ENCODE results near the gene TLN1.

The TLN1 gene

DNA sequence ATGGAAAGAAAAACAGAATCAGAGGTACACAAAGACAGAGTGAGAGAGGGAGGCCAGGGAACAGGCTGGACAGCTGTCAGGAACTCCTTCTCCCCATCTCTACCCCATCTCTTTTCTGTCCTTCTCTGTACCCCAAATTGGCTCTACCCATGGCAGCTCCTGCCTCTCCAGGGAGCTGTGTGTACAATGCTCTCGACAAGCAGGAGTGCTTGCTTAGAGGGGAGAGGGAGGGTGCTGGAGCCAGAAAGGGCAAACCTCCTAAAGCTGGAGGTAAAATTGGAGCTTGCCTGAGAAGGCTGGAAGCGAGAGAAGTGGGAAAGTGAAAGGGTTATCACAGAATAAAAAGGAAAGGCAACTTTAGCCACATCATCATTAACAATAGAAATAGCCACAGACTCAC lies 48.7 kb downstream of the TLN1 start:
- DNase-seq, result no peak

DNA sequence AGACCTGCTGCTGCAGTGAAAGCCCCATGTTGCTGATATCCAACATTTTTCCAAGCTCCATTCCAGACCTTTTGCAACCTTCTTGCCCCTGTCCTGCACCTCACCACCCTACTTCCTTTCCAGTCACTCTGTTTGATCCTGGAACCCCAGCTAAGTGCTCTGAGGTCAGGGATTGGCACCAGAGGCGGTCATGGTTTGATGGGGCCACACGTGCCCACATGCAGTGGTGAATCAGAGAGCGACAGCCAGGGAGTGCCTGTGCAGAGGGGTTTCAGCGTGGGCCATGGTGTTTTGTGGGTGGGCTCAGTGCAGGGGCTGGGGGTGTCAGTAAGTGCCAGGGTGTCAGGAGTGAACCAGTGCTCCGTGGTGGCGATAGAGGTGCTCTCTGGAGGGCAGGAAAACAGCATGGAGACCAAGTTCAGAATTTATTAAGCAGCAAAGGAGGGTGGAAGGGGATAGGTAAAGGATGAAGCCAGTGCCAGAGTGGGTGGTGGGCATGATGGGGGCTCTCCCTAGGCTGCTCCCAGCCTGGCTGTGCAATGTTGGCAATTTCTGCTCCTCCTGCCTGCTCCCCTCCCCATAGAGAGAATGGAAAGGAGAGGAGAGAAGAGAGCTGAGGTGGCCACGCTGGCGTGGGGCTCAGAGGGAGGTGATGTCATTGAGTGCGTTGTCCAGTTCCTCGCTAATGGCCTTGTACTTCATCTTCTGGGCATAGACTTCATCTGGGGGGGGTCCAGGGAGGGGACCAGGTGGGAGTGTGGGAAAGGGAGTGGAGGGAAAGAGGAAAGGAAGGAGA lies 49.3 kb downstream of the TLN1 start:
- DNase-seq, result no peak

DNA sequence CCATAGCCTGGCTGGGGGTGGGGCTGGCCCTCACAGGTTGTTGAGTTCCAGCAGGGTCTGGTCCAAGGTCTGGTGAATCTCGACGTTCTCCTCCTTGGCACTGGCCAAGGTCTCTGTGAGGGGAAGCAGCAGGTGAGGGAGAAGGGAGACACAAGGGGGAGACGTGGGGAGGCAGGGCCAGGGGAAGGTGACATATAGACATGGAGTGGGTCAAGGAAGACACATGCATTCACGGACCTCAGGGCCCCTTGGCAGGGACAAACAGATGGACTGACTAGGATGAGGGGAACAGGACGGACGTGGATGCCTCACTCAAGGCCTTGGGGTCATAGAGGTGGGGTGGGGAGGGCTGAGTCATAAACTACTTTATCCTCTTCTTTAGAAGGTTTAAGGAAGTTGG lies 49.9 kb downstream of the TLN1 start:
- no peak for DNase-seq

DNA sequence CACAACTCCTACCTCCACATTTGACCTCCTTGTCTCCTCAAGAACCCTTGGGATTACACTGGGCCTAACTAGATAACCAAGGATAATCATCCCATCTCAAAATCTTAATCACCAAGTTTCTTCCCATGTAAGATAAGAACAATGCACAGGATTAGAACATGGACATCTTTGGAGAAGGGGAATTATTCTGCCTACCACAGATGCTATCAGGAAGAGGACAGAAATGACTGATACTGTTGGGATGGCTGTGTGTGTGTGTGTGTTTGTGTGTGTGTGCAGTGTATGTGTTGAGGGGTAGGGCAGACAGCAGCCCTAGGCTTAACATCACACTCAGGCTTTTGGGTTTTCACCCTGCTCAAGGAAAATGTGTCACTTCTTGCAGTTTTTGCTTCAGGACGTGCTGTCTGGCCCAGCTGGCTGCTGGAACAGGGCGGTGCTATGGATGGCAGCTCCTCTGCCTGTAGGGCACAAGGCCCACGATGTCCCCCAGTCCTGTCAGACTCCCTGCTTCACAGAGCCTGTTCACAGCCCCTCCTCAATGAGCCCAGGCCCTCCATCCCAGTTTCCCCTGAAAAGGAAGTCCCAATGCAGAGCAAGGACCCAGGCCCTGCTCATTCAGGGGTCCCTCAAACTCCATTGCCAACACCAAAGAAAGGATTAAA lies 50.5 kb downstream of the TLN1 start:
- DNase-seq, result no peak

DNA sequence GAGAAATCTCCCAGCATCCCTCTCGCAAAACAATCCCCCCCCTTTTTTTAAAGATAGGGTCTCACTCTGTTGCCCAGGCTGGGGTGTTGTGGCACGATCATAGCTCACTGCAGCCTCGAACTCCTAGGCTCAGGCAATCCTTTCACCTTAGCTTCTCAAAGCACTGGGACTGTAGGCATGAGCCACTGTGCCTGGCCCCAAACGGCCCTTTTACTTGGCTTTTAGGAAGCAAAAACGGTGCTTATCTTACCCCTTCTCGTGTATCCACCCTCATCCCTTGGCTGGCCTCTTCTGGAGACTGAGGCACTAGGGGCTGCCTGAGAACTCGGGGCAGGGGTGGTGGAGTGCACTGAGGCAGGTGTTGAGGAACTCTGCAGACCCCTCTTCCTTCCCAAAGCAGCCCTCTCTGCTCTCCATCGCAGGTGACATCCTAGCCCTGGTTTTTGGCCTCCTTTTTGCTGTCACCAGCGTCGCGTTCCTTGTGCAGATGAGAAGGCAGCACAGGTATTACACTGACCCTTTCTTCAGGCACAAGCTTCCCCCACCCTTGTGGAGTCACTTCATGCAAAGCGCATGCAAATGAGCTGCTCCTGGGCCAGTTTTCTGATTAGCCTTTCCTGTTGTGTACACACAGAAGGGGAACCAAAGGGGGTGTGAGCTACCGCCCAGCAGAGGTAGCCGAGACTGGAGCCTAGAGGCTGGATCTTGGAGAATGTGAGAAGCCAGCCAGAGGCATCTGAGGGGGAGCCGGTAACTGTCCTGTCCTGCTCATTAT lies 51.5 kb downstream of the TLN1 start:
- DNase-seq, result no peak

DNA sequence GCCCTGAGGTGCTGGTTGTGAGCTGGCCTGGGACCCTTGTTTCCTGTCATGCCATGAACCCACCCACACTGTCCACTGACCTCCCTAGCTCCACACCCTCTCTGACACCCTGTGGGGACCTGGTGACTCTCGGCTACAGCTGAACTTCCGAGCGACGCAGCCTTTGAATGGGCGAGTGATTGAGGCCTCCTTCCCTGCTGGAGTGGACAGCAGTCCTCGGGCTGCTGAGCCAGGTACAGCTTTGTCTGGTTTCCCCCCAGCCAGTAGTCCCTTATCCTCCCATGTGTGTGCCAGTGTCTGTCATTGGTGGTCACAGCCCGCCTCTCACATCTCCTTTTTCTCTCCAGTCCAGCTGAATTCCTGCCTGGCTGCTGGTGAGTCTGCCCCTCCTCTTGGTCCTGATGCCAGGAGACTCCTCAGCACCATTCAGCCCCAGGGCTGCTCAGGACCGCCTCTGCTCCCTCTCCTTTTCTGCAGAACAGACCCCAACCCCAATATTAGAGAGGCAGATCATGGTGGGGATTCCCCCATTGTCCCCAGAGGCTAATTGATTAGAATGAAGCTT lies 52.1 kb downstream of the TLN1 start:
- DNase-seq, result no peak

DNA sequence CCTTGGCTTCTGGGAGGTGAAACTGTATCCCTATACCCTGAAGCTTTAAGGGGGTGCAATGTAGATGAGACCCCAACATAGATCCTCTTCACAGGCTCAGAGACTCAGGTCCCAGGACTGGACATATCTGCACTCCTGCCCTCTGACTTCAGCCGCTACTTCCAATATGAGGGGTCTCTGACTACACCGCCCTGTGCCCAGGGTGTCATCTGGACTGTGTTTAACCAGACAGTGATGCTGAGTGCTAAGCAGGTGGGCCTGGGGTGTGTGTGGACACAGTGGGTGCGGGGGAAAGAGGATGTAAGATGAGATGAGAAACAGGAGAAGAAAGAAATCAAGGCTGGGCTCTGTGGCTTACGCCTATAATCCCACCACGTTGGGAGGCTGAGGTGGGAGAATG lies 52.9 kb downstream of the TLN1 start:
- DNase-seq, result no peak

DNA sequence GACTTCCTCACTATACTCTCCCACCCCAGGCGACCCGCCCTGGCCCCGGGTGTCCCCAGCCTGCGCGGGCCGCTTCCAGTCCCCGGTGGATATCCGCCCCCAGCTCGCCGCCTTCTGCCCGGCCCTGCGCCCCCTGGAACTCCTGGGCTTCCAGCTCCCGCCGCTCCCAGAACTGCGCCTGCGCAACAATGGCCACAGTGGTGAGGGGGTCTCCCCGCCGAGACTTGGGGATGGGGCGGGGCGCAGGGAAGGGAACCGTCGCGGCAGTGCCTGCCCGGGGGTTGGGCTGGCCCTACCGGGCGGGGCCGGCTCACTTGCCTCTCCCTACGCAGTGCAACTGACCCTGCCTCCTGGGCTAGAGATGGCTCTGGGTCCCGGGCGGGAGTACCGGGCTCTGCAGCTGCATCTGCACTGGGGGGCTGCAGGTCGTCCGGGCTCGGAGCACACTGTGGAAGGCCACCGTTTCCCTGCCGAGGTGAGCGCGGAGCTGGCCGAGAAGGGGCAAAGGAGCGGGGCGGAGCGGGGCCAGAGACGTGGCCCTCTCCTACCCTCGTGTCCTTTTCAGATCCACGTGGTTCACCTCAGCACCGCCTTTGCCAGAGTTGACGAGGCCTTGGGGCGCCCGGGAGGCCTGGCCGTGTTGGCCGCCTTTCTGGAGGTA lies 56.1 kb downstream of the TLN1 start:
- no peak for DNase-seq

DNA sequence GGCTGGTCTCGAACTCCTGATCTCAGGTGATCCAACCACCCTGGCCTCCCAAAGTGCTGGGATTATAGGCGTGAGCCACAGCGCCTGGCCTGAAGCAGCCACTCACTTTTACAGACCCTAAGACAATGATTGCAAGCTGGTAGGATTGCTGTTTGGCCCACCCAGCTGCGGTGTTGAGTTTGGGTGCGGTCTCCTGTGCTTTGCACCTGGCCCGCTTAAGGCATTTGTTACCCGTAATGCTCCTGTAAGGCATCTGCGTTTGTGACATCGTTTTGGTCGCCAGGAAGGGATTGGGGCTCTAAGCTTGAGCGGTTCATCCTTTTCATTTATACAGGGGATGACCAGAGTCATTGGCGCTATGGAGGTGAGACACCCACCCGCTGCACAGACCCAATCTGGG lies 56.8 kb downstream of the TLN1 start:
- no peak for DNase-seq

DNA sequence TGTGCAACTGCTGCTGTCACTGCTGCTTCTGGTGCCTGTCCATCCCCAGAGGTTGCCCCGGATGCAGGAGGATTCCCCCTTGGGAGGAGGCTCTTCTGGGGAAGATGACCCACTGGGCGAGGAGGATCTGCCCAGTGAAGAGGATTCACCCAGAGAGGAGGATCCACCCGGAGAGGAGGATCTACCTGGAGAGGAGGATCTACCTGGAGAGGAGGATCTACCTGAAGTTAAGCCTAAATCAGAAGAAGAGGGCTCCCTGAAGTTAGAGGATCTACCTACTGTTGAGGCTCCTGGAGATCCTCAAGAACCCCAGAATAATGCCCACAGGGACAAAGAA lies 58.0 kb downstream of the TLN1 start:
- no peak for DNase-seq

DNA sequence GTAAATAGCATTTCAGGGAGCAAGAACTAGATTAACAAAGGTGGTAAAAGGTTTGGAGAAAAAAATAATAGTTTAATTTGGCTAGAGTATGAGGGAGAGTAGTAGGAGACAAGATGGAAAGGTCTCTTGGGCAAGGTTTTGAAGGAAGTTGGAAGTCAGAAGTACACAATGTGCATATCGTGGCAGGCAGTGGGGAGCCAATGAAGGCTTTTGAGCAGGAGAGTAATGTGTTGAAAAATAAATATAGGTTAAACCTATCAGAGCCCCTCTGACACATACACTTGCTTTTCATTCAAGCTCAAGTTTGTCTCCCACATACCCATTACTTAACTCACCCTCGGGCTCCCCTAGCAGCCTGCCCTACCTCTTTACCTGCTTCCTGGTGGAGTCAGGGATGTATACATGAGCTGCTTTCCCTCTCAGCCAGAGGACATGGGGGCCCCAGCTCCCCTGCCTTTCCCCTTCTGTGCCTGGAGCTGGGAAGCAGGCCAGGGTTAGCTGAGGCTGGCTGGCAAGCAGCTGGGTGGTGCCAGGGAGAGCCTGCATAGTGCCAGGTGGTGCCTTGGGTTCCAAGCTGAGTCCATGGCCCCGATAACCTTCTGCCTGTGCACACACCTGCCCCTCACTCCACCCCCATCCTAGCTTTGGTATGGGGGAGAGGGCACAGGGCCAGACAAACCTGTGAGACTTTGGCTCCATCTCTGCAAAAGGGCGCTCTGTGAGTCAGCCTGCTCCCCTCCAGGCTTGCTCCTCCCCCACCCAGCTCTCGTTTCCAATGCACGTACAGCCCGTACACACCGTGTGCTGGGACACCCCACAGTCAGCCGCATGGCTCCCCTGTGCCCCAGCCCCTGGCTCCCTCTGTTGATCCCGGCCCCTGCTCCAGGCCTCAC lies 58.6 kb downstream of the TLN1 start, which contains the start of gene CA9:
TSS of gene CA9 (plus strand) at position 797 of the 893 bp plus-strand sequence. CDS start at position 829, 32 bp downstream.
- no peak for DNase-seq

DNA sequence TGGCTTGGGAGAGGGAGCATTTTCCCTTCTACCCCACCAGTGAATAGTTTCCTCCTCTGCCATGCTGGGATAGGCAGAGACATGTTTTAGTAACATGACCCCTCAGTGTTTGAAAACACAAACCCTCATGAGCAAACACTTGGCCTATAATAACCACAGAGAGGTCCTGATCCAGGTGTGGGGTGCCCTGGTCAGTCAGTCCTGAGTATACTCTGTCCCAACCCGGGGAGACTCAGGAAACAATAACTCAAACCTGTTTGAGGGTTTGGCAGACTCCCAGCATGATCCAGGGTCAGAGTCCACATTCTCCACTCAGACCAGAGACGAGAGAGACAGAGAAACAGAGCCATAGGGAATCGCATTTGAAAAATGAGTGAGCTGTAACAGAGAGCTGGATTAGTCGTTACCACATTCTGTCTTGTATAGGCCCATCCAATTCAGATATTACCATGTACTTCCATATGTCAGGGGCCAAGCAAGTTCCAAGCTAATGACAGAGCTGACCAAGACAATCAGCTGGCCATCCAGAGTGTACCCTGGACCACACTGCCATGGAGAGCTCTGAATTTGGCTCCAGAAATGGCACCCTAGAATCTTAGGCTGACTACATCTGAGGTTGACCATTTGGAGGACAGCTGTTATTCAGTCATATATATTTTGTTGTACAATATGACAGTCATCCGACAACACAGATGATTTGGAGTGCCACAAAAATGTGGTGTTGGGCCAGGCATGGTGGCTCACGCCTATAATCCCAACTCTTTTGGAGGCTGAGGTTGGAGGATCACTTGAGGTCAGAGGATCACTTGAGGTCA lies 62.5 kb downstream of the TLN1 start:
- DNase-seq, result no peak

DNA sequence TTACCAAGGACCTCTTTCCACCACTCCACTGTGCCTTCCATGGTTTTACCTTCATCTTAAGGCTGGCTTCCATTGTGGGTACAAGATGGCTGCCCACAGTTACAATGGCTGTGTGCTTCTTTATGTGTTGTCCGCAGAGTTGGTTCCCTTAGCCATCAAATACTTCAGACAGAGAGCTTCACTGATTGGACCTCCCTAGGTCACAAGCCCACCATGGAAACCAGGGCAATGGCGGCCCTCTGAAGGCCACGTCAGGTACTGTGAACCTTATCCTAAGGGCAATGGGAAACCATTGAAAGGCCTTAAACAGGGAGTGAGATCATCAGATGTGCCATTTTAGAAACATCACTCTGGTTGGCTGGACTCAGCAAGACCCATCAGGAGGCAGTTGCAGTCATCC lies 64.1 kb downstream of the TLN1 start:
- DNase-seq, result no peak

DNA sequence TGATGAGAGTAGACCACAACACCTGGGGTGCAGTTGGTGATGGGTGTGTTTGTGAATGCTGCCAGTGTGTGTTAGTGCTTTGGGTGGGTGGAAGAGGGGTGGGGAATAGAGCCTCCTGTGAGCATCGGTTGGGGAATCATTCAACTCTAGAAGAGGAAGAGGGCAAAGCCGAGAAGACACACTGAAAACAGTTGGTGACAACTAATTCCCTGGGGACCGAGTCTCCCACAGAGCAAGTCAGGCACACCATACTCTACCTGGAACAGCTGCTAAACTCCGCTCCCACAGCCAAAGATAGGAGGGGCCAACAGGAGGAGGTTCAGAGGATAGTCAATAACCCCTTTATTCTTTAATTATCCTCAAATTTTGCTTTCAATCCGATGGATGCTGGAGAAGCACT lies 65.4 kb downstream of the TLN1 start:
- DNase-seq, result no peak

DNA sequence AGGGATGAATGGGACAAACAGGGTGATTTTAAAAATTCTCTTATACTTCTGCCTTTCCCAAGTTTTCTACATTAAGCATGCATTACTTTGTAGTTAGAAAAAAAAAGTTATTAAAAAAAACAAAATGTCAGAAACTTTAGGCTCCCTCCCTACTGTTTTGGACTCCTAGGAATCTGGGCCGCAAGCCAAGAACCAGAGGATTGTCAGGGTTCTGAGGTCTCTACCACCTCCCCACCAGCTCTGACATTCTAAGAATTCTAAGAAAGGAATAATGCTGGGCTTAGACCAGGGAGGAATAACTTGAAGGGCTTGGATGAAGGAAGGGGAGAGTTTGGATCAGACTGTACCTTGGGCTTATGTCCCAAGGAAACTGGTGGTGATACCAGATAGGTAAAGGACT lies 66.0 kb downstream of the TLN1 start:
- DNase-seq, result no peak

DNA sequence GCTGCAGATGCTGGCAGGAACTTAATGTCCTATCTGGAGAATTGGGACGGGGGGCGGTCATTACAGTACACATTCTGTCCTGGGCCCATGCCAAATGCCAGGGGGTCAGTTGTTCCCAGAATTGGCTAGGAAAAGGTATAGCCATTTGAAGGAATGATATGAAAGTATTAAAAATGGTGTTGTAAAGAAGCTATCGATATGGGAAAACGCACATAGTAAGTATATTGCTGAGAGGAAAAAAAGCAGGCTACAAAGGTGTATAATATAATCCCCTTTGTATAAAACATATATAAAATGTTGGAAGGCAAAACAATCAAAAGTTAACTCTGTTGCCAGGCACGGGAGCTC lies 66.5 kb downstream of the TLN1 start:
- DNase-seq, result no peak

DNA sequence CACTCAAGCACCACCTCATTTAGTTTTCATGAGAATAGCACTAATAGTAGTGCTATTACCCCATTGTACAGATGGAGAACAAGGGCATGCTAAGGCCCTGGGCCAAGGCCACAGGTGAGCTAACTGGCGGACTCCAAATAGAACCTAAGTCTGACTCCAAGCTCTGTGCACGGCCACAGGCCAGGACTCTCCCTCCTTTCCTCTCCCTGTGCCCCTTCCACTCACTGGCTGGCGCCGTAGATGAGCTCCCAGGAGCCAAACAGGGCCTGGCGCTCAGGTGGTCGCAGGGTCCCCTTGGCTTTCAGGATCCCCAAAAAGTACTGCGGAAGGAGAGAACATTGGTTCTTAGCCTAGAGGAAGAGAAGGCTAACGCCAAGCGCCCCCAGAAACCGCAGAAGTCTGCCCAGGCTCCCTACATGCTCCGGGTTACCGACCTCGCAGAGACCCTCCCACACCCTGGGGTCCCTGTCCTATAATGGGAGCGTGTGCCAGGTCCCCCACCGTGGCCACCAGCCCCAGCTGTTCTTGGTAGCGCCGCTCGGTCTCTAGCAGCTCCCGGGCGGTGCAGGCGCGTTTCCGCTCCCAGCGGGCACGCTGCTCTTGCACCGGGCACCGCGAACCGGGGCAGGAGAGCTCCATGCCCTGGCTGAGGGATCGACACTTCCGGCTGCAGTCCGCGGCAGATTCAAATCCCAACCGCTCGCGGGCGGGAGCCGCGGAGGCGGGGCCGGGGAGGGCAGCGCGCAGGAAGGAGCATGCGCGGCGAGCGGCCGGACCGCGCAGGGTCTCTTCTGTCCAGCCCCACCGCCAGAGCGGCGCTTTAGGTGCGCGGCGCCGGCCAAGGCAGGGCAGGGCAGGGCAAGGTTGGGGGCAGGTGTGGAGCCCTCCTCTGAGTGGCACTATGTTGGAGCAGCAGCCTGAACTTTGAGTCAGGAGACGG lies 67.2 kb downstream of the TLN1 start, which contains the start of gene ARHGEF39:
TSS of gene ARHGEF39 (minus strand) at position 665 of the 940 bp plus-strand sequence. CDS start at position 639, 26 bp downstream.
- DNase-seq, result peak; percentile 63

DNA sequence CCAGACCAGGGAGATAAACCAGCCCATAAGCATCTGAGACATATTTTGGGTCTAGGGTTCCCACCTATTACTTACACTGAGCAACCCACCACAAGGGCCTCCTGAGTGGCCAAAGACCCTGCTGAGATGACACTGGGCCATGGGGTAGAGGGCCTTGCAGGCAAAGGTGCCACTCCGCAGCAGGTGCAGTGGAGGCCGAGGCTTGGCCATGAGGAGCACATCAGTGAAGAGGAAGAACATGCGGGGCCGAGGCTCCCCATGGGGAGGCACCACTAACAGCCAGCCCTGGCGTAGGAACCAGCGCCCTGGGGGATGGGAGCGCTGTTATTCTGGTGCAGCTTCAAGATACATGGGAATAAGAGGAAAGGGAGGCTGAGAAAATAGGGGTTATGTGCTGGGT lies 69.6 kb downstream of the TLN1 start:
- no peak for DNase-seq

DNA sequence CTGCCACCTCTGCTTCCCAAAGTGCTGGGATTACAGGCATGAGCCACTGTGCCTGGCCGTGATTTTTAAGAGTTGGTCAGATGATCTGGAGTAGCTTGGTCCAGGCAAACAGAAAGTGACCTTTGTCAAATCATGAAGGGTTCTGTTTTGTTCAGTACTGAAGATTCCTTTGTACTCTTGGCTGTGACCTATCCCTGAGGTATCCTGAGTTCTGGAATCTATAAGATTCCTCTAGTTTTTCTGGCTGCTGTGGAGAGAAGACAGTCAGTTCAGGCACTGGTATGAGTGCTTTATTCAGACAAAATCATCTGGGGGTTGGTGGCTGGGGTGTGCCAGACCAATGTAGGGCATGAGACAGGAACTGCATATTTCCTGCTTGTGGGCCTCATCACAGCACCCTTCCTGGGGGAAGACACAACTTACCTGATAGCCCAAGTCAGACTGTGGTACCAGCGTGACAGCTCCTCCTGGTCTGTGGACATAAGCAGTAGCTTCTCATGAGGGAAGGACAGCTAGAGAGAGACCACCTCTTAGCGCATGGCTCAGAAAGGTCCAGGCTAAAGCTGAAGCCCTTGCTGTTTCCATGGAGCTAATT lies 70.1 kb downstream of the TLN1 start:
- no peak for DNase-seq
